HTERT RPE-1 (cell line): ENCODE measurements around the gene KLHL33.

Source experiments
- in situ Hi-C: fragments of 300-500 bp; cut with MboI; formaldehyde crosslinking; loops from 4 replicates; pipeline ENCODE4 v1.14.3; 2020; ENCODE audit warnings: low sequenced_read_pairs

KLHL33 gene

GRCh38 chr14:20380681-20381080, 55.3 kb downstream of the KLHL33 start:
- in situ Hi-C loops: no loop called here

- in situ Hi-C loops: no loop called here
These were observed 56.2 kb downstream of the KLHL33 start for GRCh38 chr14:20379743-20380142.

- in situ Hi-C loops: no loop called here
These were observed 58.8 kb downstream of the KLHL33 start for GRCh38 chr14:20377171-20377570.

- in situ Hi-C loops: no loop called here
These were observed 59.8 kb downstream of the KLHL33 start for GRCh38 chr14:20376071-20376588.
